B cell (primary cell): ENCODE measurements around the gene KCNK18. TPM values are rescaled to one million over a fixed set of nuclear protein-coding genes. Genes with fewer than 3 reads are reported as not detected.

Experiments
- ATAC-seq: fragments of 200-7000 bp; cut with Tn5 transposase; one replicate; pipeline ENCODE4 v1.10.0; 2021; ENCODE audit warnings: low read depth, mild to moderate bottlenecking, moderate number of reproducible peaks, moderate library complexity
- CTCF ChIA-PET: fragments of 350-600 bp; sonication (Branson Sonifier 250); formaldehyde crosslinking; loops from one replicate; lab custom pipeline; 2021; ENCODE audit warnings: antibody characterized with exemption, inconsistent platforms; lab: Charles Lee
- POLR2A ChIA-PET: fragments of 350-600 bp; sonication (Branson Sonifier 250); formaldehyde crosslinking; loops from one replicate; lab custom pipeline; 2021; ENCODE audit warnings: antibody characterized with exemption; lab: Charles Lee
- DNase-seq: peaks from one replicate; pipeline ENCODE4 v3.0.0; 2013
- H2AFZ ChIP-seq: 2 replicates; pipeline ENCODE4 v1.6.1; 2012; ENCODE audit warnings: mild to moderate bottlenecking, low read depth, low read length; ENCODE audit not compliant: insufficient read depth, poor library complexity, severe bottlenecking
- H3K27ac ChIP-seq, 2 donors: 1 replicate in 1 of 2; 2 replicates in 1 of 2; pipeline ENCODE4 v1.5.1; 2012 to 2013; ENCODE audit warnings: low read length in 2 of 2, mild to moderate bottlenecking in 2 of 2, moderate library complexity in 1 of 2
- H3K27me3 ChIP-seq, 4 experiments: fragments of 200-600 bp in 1 of 4; sonication (generic) in 1 of 4; replicated peaks in 1 of 4; 1 replicate in 2 of 4; 2 replicates in 2 of 4; pipeline versions ENCODE4 v1.6.1 to v1.7.0; 2013 to 2016; ENCODE audit warnings: low read length in 3 of 4, mild to moderate bottlenecking in 2 of 4, mixed read lengths in 1 of 4, moderate library complexity in 1 of 4; ENCODE audit not compliant: insufficient read depth in 4 of 4, control insufficient read depth in 3 of 4; ENCODE audit errors: control extremely low read depth in 1 of 4
- H3K36me3 ChIP-seq, 2 experiments: replicated peaks in 1 of 2; 1 replicate in 1 of 2; 2 replicates in 1 of 2; pipeline versions ENCODE4 v1.6.1 to v1.7.1; 2013; ENCODE audit warnings: low read length in 1 of 2; ENCODE audit not compliant: insufficient read depth in 2 of 2, control insufficient read depth in 1 of 2; ENCODE audit errors: control extremely low read depth in 1 of 2, extremely low read depth in 1 of 2
- H3K4me1 ChIP-seq, 2 donors: fragments of 200-600 bp in 1 of 2; sonication (generic) in 1 of 2; 1 replicate in 1 of 2; 2 replicates in 1 of 2; pipeline versions ENCODE4 v1.5.1 to v1.6.1; 2013 to 2017; ENCODE audit warnings: low read length in 2 of 2; ENCODE audit not compliant: control insufficient read depth in 2 of 2, insufficient read depth in 2 of 2
- H3K4me2 ChIP-seq: replicated peaks from 2 replicates; pipeline ENCODE3; 2012; ENCODE audit warnings: mild to moderate bottlenecking, low read depth, low read length; ENCODE audit not compliant: poor library complexity, severe bottlenecking
- H3K4me3 ChIP-seq, 5 experiments: fragments of 200-600 bp in 1 of 5; sonication (generic) in 1 of 5; 1 replicate in 3 of 5; 2 replicates in 2 of 5; pipeline versions ENCODE4 v1.5.1 to v1.7.0; 2011 to 2016; ENCODE audit warnings: low read length in 4 of 5, mild to moderate bottlenecking in 4 of 5, low read depth in 2 of 5, control low read depth in 1 of 5, moderate library complexity in 1 of 5; ENCODE audit not compliant: insufficient read depth in 1 of 5; ENCODE audit errors: control extremely low read depth in 1 of 5, extremely low read depth in 1 of 5
- H3K79me2 ChIP-seq: fragments of 200-600 bp; sonication (generic); one replicate; pipeline ENCODE4 v1.6.0; 2016; ENCODE audit warnings: low read length; ENCODE audit not compliant: control insufficient read depth, insufficient read depth
- H3K9ac ChIP-seq: fragments of 200-600 bp; sonication (generic); 2 replicates; pipeline ENCODE4 v1.6.1; 2017; ENCODE audit warnings: mild to moderate bottlenecking, low read length, moderate library complexity
- H3K9me3 ChIP-seq, 3 donors: one replicate each; pipeline versions ENCODE4 v1.6.1 to v1.7.1; 2013; ENCODE audit warnings: low read length in 2 of 3; ENCODE audit not compliant: control insufficient read depth in 2 of 3, insufficient read depth in 1 of 3; ENCODE audit errors: control extremely low read depth in 1 of 3
- H4K20me1 ChIP-seq: 2 replicates; pipeline ENCODE4 v1.6.0; 2012; ENCODE audit warnings: mild to moderate bottlenecking, low read length; ENCODE audit not compliant: insufficient read depth, control insufficient read depth, poor library complexity, severe bottlenecking
- H3K27ac Mint-ChIP-seq: one replicate; pipeline ENCODE4 v1.8.0; 2021; ENCODE audit warnings: mixed read lengths
- H3K27me3 Mint-ChIP-seq: one replicate; pipeline ENCODE4 v1.8.0; 2021; ENCODE audit warnings: mixed read lengths
- H3K4me1 Mint-ChIP-seq: one replicate; pipeline ENCODE4 v1.8.0; 2021; ENCODE audit warnings: mixed read lengths
- H3K4me3 Mint-ChIP-seq: one replicate; pipeline ENCODE4 v1.8.0; 2021; ENCODE audit warnings: mixed read lengths
- H3K9me3 Mint-ChIP-seq: one replicate; pipeline ENCODE4 v1.8.0; 2022; ENCODE audit warnings: mixed read lengths; ENCODE audit not compliant: insufficient read depth
- CTCF ChIP-seq: fragments of 200-600 bp; IDR thresholded peaks from one replicate; pipeline ENCODE4 v1.8.0; 2022; ENCODE audit warnings: antibody characterized with exemption, mild to moderate bottlenecking
- EZH2 ChIP-seq: IDR thresholded peaks from 2 replicates; pipeline ENCODE4 v1.6.1; 2012; ENCODE audit warnings: borderline replicate concordance, low read depth, mild to moderate bottlenecking, moderate library complexity, low read length; ENCODE audit not compliant: insufficient read depth, poor library complexity, severe bottlenecking
- WGBS: methylation state at CpG from one replicate; pipeline ENCODE4 v1.1.5; 2013; ENCODE audit warnings: missing lambda C conversion rate; ENCODE audit not compliant: insufficient coverage; 5-methylcytosine and 5-hydroxymethylcytosine counted together
- intact Hi-C: fragments of 100-400 bp; cut with micrococcal nuclease; formaldehyde crosslinking; loops from one replicate; pipeline ENCODE4 v1.10.0; 2022
- polyA plus RNA-seq: library from polyadenylated mRNA; depleted of rRNA; stranded (reverse); fragments of >200 nt; gene quantifications from 2 replicates; pipeline ENCODE4 v1.2.3, GENCODE V29; 2012
- total RNA-seq, 2 donors: library from RNA; stranded (reverse); fragments of 120-200 nt in 1 of 2; gene quantifications; 1 replicate in 1 of 2; 2 replicates in 1 of 2; pipeline versions ENCODE4 v1.2.3 to v1.2.4, GENCODE V29; 2013 to 2022

The KCNK18 gene
- total and polyA plus RNA-seq, 2 donors (not counting 1 experiment from before 2014, with no cell fraction given): not detected

- H4K20me1 ChIP-seq: no peaks in the 10 kb centered on the region
- no peak overlapping the region for H3K27ac ChIP-seq
- H3K4me1 Mint-ChIP-seq: peaks cover 24% of the 10 kb centered on the region
- peak overlapping the region; percentile 41 for H3K4me3 Mint-ChIP-seq
- no peaks in the 10 kb centered on the region for H3K36me3 ChIP-seq
- H3K9me3 Mint-ChIP-seq: no peaks in the 10 kb centered on the region
- peaks cover 24 to 26% of the 10 kb centered on the region in 2 donors for H3K4me1 ChIP-seq
- peaks cover 0 to 90% (median 71%) of the 10 kb centered on the region in 4 experiments for H3K27me3 ChIP-seq
- POLR2A ChIA-PET: no interaction called here
- intact Hi-C loops: no loop called here
- CTCF ChIA-PET: interaction anchor here (0.6 to 1.5 kb wide), 2 partner anchors 11 to 367 kb away, joined by 4 to 6 read pairs; no protein-coding TSS in a partner anchor
- H3K4me3 ChIP-seq: no peak overlapping the region
- no peaks in the 10 kb centered on the region for H3K79me2 ChIP-seq
- H3K27ac Mint-ChIP-seq: no peak overlapping the region
- DNase-seq: peak; percentile 17
- peaks cover 0 to 48% (median 0%) of the 10 kb centered on the region in 3 donors for H3K9me3 ChIP-seq
- no peak overlapping the region for H3K4me2 ChIP-seq
- H2AFZ ChIP-seq: no peak overlapping the region
- no peak for ATAC-seq
- TF ChIP-seq EZH2 (peak; percentile 29), CTCF (no peak)
- no peak overlapping the region for H3K9ac ChIP-seq
- 8% methylated on average over 9 of the region's 16 CpGs for WGBS
- peaks cover 65% of the 10 kb centered on the region for H3K27me3 Mint-ChIP-seq
Observed at GRCh38 chr10:117163954-117164548, 33.2 kb upstream of the KCNK18 start.
